Left colon (tissue), 2 donors: ENCODE measurements around the gene GLI3. TPM values are rescaled to one million over a fixed set of nuclear protein-coding genes. Genes with fewer than 3 reads are reported as not detected.

Experiments
- ATAC-seq: fragments of 200-7000 bp; cut with Tn5 transposase; one replicate; pipeline ENCODE4 v1.9.1; 2020; ENCODE audit warnings: mild to moderate bottlenecking, moderate library complexity
- DNase-seq, 2 donors: peaks; one replicate each; pipeline ENCODE4 v3.0.0-alpha.2; 2020
- intact Hi-C, 2 donors: fragments of 100-400 bp; cut with DNase I in 1 of 2; cut with micrococcal nuclease in 1 of 2; formaldehyde crosslinking; loops; one replicate each; pipeline versions ENCODE4 v1.11.2 to v1.14.0; 2022; cut with DNase I, micrococcal nuclease
- total RNA-seq, 2 donors: library from RNA; stranded (reverse); fragmentation: NEBNext Ultra II Directional; extraction: Animal tissue kit (Norgen Biotek cat#: 25700); gene quantifications; one replicate each; pipeline ENCODE4 v1.2.1, GENCODE V29; 2021
- donor health status: DM: no; HTN: no; CAD: no.
- donor health status: DM: yes; HTN: yes; CAD: no.

GLI3 gene
- total RNA-seq, 2 donors from 2014 or later, result 2.2 to 8.2 TPM

- intact Hi-C loops, result no loop called here
- ATAC-seq (no peak), DNase-seq (no peak)
These were observed 288.5 kb downstream of the GLI3 start for GRCh38 chr7:41948503-41948902.

DNA sequence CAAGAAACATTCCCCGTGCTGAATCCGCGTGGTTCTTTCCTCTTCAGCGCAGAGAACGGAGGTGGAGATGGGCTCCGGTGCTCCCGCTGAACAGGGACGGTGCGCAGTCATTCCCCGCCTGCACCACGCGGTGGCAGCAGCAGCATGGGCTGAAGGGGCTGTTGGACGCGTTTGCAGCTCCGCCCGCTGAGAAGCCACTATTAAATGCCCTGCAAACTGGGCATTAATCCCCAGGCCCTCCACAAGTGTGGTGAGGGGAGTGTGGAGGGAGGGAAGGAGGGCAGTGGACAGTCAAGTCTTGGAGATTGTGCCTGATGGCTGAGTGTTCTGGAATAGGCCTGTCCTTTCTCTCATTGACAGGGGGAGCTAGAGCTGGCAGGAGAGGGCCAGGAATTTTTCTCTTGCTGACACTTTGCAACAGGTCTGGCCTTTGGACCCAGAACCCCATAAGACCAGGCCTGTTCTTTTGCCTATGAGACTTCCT lies 293.9 kb downstream of the GLI3 start:
- DNase-seq (peak; percentile 71 to 83), ATAC-seq (peak; percentile 89)
- intact Hi-C loops, result loop anchor here in 1 of 2 donors (5.0 kb wide), 1 partner anchor 889 kb away; no protein-coding TSS in a partner anchor

GRCh38 chr7:41942468-41943093 lies 294.4 kb downstream of the GLI3 start:
- intact Hi-C loops, result loop anchor here in 1 of 2 donors (5.0 kb wide), 1 partner anchor 890 kb away; no protein-coding TSS in a partner anchor
- DNase-seq (peak; percentile 41 to 72), ATAC-seq (peak; percentile 72)

DNA sequence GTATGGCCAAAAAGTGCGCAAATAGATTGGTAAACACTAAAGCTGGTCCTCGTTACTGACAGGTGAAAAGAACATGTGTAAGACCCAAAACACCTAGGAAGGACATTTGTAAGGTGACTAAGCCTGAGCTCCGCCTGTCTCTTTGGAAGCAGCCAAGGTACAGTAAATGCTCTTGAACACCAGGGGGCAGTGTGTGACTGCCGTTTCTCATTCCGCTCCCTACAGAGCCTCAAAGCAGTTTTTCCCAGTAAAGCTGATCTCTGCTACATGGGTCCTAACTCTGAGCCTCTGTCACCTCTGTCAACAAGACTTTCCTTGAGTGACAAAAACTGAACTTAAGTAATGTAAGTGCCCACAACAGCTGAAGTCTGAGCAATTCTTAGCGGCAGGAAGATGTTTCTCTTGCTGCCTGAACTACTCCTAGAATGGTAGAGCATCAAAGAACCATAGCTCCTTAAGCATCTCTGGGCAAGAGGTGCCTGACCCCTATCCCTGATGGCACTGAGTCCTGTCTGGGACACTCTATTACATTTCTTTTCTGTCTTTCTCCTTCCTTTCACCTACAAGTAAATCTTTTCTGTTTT lies 296.2 kb downstream of the GLI3 start:
- intact Hi-C loops, result loop anchor here in 1 of 2 donors (5.0 kb wide), 1 partner anchor 891 kb away; no protein-coding TSS in a partner anchor
- DNase-seq (peak; percentile 58 to 65), ATAC-seq (peak; percentile 65)

GRCh38 chr7:41938371-41938770 lies 298.6 kb downstream of the GLI3 start:
- DNase-seq (no peak), ATAC-seq (no peak)
- intact Hi-C loops, result no loop called here

DNA sequence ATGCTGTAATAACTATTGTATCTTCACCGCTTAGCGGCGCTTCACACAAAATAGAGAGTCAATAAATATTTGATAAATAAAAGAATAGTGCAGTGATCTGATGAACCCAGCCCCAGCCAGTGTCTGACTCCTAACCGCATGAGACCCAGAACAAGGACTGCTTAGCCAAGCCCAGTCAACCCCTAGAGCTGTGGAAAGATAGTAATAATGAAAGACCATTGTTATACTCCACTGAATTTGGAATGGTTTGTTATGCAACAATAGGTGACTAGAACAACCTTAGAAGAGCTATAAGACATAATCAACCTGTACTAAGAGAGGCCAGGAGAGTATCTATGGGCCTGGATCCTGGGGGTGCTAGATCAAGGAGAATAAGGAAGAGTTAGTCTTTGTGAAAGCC lies 303.6 kb downstream of the GLI3 start:
- ATAC-seq (no peak), DNase-seq (no peak)
- intact Hi-C loops, result no loop called here

DNA sequence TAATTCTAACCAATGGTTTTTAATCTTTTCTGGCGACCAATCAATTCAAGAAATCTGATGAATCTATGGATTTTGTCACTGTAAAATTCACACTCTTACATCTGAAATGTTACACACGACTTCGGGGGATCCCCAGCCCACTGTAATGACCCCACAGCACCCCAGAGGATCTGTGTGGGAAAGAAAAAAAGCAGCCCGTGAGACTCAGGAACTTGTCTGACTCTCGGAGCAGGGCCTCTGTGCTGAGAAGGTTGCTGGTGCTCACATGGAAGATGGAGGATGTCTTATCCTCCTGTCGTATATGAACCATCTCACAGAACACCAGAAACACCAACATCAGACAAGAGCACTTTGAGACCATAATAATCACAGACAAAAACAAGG lies 305.8 kb downstream of the GLI3 start:
- no peak for DNase-seq
- intact Hi-C loops, result no loop called here
- no peak for ATAC-seq

DNA sequence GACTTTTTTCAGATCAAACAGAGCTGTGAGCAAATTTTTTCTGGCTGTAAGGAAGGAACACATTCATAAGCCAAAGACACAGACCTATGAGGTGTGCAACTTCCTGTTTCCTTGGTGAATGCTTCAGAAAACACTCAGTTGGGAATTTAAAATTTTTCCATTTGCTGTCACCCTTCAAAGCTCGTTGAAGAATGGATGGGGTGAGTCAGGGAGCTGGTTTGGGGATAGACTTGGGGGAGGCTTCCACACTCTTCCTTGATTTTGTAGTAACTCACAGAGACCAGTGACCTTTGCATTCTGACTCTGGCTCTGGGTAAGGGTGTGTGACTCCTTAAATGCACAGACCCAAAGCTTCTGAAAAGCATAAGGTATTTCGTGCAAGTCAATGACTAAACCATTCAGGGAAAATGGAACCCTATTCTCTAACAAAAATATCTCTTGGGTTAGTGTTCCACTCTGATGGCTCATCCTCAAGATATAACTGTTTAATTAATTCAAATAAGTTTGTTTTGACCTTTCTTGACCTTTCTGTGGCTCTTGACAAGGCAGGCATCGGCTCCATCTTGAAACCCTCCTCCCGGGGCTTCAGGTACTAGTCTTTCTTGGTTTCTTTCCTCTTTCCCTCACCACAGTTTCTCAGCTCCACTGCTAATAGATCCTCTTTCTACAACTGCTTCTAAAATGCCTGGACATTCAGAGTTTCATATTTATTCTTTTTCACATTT lies 306.3 kb downstream of the GLI3 start:
- ATAC-seq (no peak), DNase-seq (no peak)
- intact Hi-C loops, result no loop called here

- ATAC-seq, result no peak
- intact Hi-C loops, result no loop called here
- no peak for DNase-seq
These were observed 308.2 kb downstream of the GLI3 start for GRCh38 chr7:41928781-41929180.

DNA sequence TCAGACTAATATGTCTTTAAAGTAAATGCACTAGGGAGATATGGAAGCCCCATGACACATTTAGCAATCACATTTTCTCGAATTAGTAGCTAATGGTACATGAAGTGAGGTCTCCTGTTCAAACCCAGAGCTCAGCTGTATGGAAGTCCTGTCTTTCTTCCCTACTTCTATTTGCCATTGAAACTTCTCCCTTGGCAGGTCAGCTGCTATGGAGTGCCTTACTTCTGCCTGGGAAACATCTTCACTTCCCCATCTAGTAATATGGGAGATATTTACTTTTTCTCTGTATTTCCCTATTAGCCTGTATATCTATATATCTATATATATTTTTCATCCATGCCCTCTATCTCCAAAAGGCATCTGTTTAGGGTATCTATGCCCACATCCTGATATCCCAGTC lies 308.8 kb downstream of the GLI3 start:
- ATAC-seq, result no peak
- DNase-seq, result no peak
- intact Hi-C loops, result no loop called here

GRCh38 chr7:41927380-41927779 lies 309.6 kb downstream of the GLI3 start:
- ATAC-seq (no peak), DNase-seq (no peak)
- intact Hi-C loops, result no loop called here

DNA sequence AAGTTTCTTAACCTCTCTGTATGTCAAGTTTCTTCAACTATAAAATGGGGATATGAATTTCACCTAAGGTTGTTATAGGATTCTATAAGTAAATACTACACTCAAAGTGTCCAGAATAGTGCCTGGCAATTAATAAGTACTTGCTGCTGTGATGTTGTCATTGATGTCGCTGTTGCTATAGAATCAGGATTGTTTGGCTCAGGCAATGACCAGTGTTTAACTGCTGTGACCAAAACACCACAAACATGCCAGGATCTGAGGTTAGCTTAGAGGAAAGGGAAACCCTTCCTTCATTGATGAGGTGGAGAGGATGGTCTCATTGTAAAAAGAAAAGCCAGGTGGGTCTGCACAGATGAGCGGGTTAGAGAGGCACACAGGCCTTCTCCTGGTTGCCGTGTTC lies 311.1 kb downstream of the GLI3 start:
- DNase-seq (no peak), ATAC-seq (no peak)
- intact Hi-C loops, result no loop called here

DNA sequence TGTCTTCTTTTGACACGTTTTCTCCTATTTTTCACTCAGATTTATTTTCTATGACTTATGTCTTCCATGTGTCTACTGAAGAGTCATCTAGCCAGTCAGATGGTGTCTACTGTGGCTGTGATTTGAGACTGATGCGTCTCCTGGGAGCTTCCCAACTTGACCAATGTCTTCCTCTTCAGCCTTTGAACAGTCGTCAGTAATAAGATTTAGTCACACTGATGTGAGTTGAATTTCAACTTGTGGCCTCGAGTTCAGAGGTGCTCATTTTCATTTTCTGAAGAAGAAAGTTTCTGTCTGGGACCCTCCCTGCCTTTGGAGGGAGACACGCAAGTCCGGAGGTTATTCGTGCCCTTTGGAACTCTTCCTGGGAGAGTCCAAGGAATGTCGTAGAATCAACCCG lies 312.2 kb downstream of the GLI3 start:
- DNase-seq (no peak), ATAC-seq (no peak)
- intact Hi-C loops, result no loop called here

- intact Hi-C loops, result no loop called here
- no peak for DNase-seq
These were observed 314.6 kb downstream of the GLI3 start for GRCh38 chr7:41922373-41922772.

DNA sequence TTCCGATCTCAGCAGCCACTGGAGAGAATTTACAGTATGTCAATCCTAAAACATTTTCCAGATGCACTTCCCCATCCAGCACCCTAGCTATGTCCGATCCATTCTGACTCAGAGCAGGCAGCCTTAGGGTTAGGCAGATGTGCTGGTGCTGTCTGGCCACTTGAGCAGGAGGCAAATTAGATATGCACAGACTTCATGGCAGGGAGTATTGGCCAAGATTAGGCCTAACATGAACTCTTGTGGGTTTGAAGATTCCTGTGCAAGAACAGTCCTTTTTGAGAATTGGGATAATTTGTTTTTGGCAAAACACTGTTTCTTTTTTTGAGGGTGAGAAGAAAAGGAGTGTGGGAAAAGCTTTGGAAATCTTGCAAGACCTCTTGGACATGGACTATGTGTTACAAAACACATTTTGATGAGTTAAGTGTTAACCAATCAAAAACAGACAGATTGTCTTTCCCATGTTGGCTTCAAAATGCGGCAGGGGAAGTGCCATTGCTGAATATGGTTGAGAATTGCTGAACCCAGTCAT lies 315.5 kb downstream of the GLI3 start:
- ATAC-seq (no peak), DNase-seq (no peak)
- intact Hi-C loops, result no loop called here

More at GRCh38 chr7:41922373-41922772, 314.6 kb downstream of the GLI3 start:
- no peak for ATAC-seq

DNA sequence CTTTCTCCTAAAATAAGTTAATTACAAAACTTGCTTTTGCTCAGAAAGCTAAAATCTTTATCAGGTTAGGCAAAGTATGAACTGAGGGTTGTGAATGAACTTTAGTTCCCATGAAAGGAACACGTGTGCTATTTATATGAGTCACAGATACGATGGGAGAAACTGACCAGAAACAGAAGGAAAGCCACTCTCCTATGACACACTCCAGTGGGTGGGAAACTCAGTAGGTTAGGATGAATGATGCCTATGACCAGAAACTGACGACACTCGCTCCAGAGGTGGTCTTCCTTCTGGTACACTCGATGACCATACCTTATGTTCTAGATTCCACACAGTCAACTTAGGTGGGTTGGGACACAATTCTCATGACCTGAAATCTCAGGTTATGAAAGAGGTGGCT lies 318.4 kb downstream of the GLI3 start:
- DNase-seq (no peak), ATAC-seq (no peak)
- intact Hi-C loops, result no loop called here

DNA sequence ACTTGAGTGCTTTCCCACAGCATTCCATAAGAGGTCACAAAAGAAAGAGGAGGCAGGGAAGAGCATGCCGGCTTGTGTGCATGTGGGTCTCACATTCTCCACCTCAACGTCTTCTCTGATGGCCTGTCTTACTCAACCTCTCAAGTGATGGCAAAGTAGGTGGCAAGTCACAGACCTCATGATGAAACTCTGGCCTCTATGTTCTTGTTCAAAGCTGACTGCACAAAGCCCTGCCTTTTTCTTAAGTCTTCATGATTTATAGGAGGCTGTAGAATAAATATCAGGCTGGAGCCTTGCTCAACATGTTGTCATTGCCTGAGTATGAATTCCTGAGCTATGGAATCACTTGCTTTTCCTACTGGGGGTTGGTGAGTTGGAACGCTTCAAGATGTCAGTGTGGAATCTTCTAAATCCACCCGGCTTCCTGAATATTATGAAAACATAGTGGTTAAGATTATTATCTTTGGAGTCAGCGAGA lies 320.5 kb downstream of the GLI3 start:
- intact Hi-C loops, result no loop called here
- ATAC-seq, result no peak
- DNase-seq, result no peak

- ATAC-seq (no peak), DNase-seq (no peak)
- intact Hi-C loops, result no loop called here
These were observed 321.1 kb downstream of the GLI3 start for GRCh38 chr7:41915871-41916270.

GRCh38 chr7:41912851-41913567 lies 324.0 kb downstream of the GLI3 start:
- ATAC-seq (no peak), DNase-seq (no peak)
- intact Hi-C loops, result no loop called here
